GM23338 (cell line): ENCODE data around the gene PRR23A. TPM values are rescaled to one million over a fixed set of nuclear protein-coding genes. Genes with fewer than 3 reads are reported as not detected.

Experiments used
- ATAC-seq: fragments of 200-7000 bp; cut with Tn5 transposase; 3 replicates; pipeline ENCODE4 v1.9.1; 2020
- DNase-seq: peaks from one replicate; pipeline ENCODE4 v3.0.0-alpha.2; 2015; ENCODE audit warnings: low spot score
- H2AFZ ChIP-seq: fragments of 200-600 bp; sonication (generic); 2 replicates; pipeline ENCODE4 v1.8.0; 2016; ENCODE audit warnings: antibody characterized with exemption, mild to moderate bottlenecking, moderate library complexity
- H3F3A ChIP-seq: fragments of 200-600 bp; sonication (generic); replicated peaks from 2 replicates; pipeline ENCODE4 v1.8.0; 2017; ENCODE audit warnings: antibody characterized with exemption, mixed run types, low read depth
- H3K27ac ChIP-seq: fragments of 200-600 bp; sonication (generic); 2 replicates; pipeline ENCODE4 v1.6.1; 2016; ENCODE audit warnings: low read depth
- H3K27me3 ChIP-seq: fragments of 200-600 bp; sonication (generic); 2 replicates; pipeline ENCODE4 v1.8.0; 2016; ENCODE audit warnings: mild to moderate bottlenecking, mixed run types, moderate library complexity; ENCODE audit not compliant: insufficient read depth
- H3K36me3 ChIP-seq: fragments of 200-600 bp; sonication (generic); 2 replicates; pipeline ENCODE4 v1.8.0; 2016; ENCODE audit warnings: mild to moderate bottlenecking; ENCODE audit not compliant: insufficient read depth
- H3K4me1 ChIP-seq: fragments of 200-600 bp; sonication (generic); 2 replicates; pipeline ENCODE4 v1.8.0; 2016; ENCODE audit warnings: mild to moderate bottlenecking, moderate library complexity; ENCODE audit not compliant: insufficient read depth
- H3K4me2 ChIP-seq: fragments of 200-600 bp; sonication (generic); 2 replicates; pipeline ENCODE4 v1.7.1; 2017; ENCODE audit warnings: mixed run types
- H3K4me3 ChIP-seq: fragments of 200-600 bp; sonication (generic); 2 replicates; pipeline ENCODE4 v1.6.1; 2016; ENCODE audit warnings: mixed run types
- H3K79me2 ChIP-seq: fragments of 200-600 bp; sonication (generic); replicated peaks from 2 replicates; pipeline ENCODE4 v1.8.0; 2017; ENCODE audit warnings: mild to moderate bottlenecking; ENCODE audit not compliant: insufficient read depth
- H3K9me2 ChIP-seq: fragments of 200-600 bp; sonication (generic); 2 replicates; pipeline ENCODE4 v1.8.0; 2017; ENCODE audit not compliant: insufficient read depth
- H4K20me1 ChIP-seq: fragments of 200-600 bp; sonication (generic); replicated peaks from 2 replicates; pipeline ENCODE4 v1.8.0; 2017; ENCODE audit warnings: mild to moderate bottlenecking; ENCODE audit not compliant: insufficient read depth
- H3K27ac Mint-ChIP-seq: 2 replicates; pipeline ENCODE4 v1.8.0; 2020; ENCODE audit warnings: inconsistent platforms, mild to moderate bottlenecking, moderate library complexity, mixed read lengths
- H3K27me3 Mint-ChIP-seq: 3 replicates; pipeline ENCODE4 v1.8.0; 2022; ENCODE audit warnings: low read depth, mild to moderate bottlenecking, moderate library complexity, mixed read lengths, inconsistent platforms; ENCODE audit not compliant: insufficient read depth, poor library complexity
- H3K36me3 Mint-ChIP-seq: 3 replicates; pipeline ENCODE4 v1.8.0; 2021; ENCODE audit warnings: low read depth, mild to moderate bottlenecking, inconsistent platforms, moderate library complexity, mixed read lengths
- H3K4me1 Mint-ChIP-seq: 3 replicates; pipeline ENCODE4 v1.8.0; 2020; ENCODE audit warnings: mild to moderate bottlenecking, inconsistent platforms, mixed read lengths
- H3K4me3 Mint-ChIP-seq: 3 replicates; pipeline ENCODE4 v1.8.0; 2021; ENCODE audit warnings: moderate library complexity, mild to moderate bottlenecking, inconsistent platforms, mixed read lengths
- H3K9me3 Mint-ChIP-seq: 3 replicates; pipeline ENCODE4 v1.8.0; 2020; ENCODE audit warnings: moderate library complexity, mild to moderate bottlenecking, inconsistent platforms, mixed read lengths
- CREB1 ChIP-seq: fragments of 250-450 bp; sonication (Bioruptor Pico); IDR thresholded peaks from 2 replicates; pipeline ENCODE4 v1.5.0; 2020; ENCODE audit warnings: low read depth, mild to moderate bottlenecking, moderate library complexity
- JUNB ChIP-seq: IDR thresholded peaks from one replicate; pipeline ENCODE4 v1.6.1; 2016; ENCODE audit warnings: antibody characterized with exemption; ENCODE audit not compliant: unreplicated experiment
- NANOG ChIP-seq: IDR thresholded peaks from 2 replicates; pipeline ENCODE4 v1.6.1; 2016; ENCODE audit warnings: antibody characterized with exemption, borderline replicate concordance
- STAT1 ChIP-seq: IDR thresholded peaks from one replicate; pipeline ENCODE4 v1.6.1; 2016; ENCODE audit warnings: antibody characterized with exemption; ENCODE audit not compliant: unreplicated experiment
- ZNF114 ChIP-seq: fragments of 250-450 bp; sonication (Bioruptor Pico); IDR thresholded peaks from 2 replicates; pipeline ENCODE4 v1.5.0; 2020; ENCODE audit warnings: mild to moderate bottlenecking, moderate library complexity
- ZNF331 ChIP-seq: fragments of 250-450 bp; sonication (Bioruptor Pico); IDR thresholded peaks from 2 replicates; pipeline ENCODE4 v1.5.0; 2020; ENCODE audit warnings: low read depth, mild to moderate bottlenecking, moderate library complexity
- long read RNA-seq: library from polyadenylated mRNA; unstranded; transcript quantifications from one replicate; pipeline ENCODE4 v2.0.0, GENCODE V29; 2020; ENCODE audit not compliant: unreplicated experiment
- polyA plus RNA-seq: library from polyadenylated mRNA; unstranded; fragments of >200 nt; fragmentation: Nextera tagmentation; extraction: Ambion mirVana; gene quantifications from 2 replicates; pipeline ENCODE4 v1.2.1, GENCODE V29; 2016
- total RNA-seq: library from RNA; depleted of rRNA; stranded (reverse); fragments of >200 nt; shearing (Covaris generic); gene quantifications from 2 replicates; pipeline ENCODE4 v1.2.3, GENCODE V29; 2014; rRNA removed
- TF ChIP-seq, protein P1 (sequence below), 2 experiments: fragments of 200-600 bp in 1 of 2; sonication (generic) in 1 of 2; conservative IDR thresholded peaks; 2 replicates each; pipeline versions ENCODE4 v1.5.1 to v1.6.1; 2016 to 2017; ENCODE audit warnings: antibody characterized with exemption in 2 of 2, low read depth in 2 of 2, mild to moderate bottlenecking in 2 of 2, moderate library complexity in 1 of 2
- TF ChIP-seq, protein P2 (sequence below): IDR thresholded peaks from one replicate; pipeline ENCODE4 v1.6.1; 2018; ENCODE audit warnings: antibody characterized with exemption; ENCODE audit not compliant: unreplicated experiment
- TF ChIP-seq, protein P3 (sequence below): IDR thresholded peaks from 2 replicates; pipeline ENCODE4 v1.6.1; 2016; ENCODE audit warnings: antibody characterized with exemption

Gene PRR23A
- total RNA-seq = not detected in 2 replicates
- not detected in 2 replicates for polyA plus RNA-seq
- long read RNA-seq = 0 reads

DNA sequence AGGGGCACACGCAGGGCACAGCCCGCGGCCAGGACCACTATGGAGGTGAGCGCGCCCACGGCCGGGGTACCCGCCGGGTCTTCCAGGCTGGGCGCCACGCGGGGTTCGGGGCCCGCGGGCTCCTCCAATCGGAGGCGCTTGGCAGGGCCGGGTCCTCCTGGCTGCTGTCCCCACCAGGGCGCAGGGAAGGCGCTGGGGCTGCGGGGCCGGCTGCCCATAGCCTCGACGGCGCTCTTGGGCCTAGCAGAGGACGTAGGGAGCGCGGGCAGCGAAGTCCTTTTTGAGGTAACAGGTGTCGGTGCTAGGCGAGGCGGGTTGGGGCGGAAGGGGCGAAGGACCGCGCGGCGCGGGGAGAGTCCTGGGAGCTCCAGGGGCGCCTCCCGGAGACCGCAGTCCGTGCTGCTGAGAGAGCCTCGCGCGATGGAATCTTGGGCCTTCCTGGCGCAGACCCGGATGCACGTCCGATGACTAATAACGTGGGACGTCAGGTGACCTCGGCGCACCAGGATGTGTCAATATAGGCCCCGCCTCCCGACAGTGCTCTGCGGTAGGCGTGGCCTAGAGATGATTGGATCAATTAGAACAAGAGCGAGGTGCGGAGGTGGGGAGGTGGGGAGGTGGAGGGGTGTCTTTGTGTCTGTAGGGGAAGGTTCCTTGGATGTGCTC, at the start of gene PRR23A:
TSS of gene PRR23A (minus strand) at position 218 of the 666 bp plus-strand sequence. CDS start at position 218, 0 bp downstream.
- Mint-ChIP-seq H3K27me3 (peaks cover 2% of the 10 kb centered on the region), H3K27ac (no peak within 1 kb of the TSS), H3K4me1 (no peaks in the 10 kb centered on the region; the same call in 2 of the 3 replicates), H3K4me3 (no peak within 1 kb of the TSS), H3K9me3 (peaks cover 33% of the 10 kb centered on the region), H3K36me3 (peaks cover 4% of the 10 kb centered on the region; the same call in 2 of the 3 replicates)
- ATAC-seq (no peak), DNase-seq (no peak)
- Histone ChIP-seq H3K27ac (no peak within 1 kb of the TSS), H3K27me3 (no peaks in the 10 kb centered on the region), H3F3A (no peaks in the 10 kb centered on the region), H3K36me3 (no peaks in the 10 kb centered on the region), H3K79me2 (no peaks in the 10 kb centered on the region), H3K4me3 (no peak within 1 kb of the TSS), H2AFZ (no peak within 1 kb of the TSS), H3K9me2 (no peaks in the 10 kb centered on the region), H3K4me1 (no peaks in the 10 kb centered on the region), H3K4me2 (no peak within 1 kb of the TSS), H4K20me1 (no peaks in the 10 kb centered on the region)
- no peak for TF ChIP-seq STAT1
- TF ChIP-seq ZNF114 (CRISPR knock-in tag) = no peak
- no peak for TF ChIP-seq CREB1
- TF ChIP-seq, protein P1, sequence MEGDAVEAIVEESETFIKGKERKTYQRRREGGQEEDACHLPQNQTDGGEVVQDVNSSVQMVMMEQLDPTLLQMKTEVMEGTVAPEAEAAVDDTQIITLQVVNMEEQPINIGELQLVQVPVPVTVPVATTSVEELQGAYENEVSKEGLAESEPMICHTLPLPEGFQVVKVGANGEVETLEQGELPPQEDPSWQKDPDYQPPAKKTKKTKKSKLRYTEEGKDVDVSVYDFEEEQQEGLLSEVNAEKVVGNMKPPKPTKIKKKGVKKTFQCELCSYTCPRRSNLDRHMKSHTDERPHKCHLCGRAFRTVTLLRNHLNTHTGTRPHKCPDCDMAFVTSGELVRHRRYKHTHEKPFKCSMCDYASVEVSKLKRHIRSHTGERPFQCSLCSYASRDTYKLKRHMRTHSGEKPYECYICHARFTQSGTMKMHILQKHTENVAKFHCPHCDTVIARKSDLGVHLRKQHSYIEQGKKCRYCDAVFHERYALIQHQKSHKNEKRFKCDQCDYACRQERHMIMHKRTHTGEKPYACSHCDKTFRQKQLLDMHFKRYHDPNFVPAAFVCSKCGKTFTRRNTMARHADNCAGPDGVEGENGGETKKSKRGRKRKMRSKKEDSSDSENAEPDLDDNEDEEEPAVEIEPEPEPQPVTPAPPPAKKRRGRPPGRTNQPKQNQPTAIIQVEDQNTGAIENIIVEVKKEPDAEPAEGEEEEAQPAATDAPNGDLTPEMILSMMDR (conservative IDR thresholded peaks at IDR 0.05; ENCODE audit: low read depth in 2 of 2) = no peak
- TF ChIP-seq ZNF331 (CRISPR knock-in tag) = no peak
- TF ChIP-seq NANOG = no peak
- TF ChIP-seq, protein P2, sequence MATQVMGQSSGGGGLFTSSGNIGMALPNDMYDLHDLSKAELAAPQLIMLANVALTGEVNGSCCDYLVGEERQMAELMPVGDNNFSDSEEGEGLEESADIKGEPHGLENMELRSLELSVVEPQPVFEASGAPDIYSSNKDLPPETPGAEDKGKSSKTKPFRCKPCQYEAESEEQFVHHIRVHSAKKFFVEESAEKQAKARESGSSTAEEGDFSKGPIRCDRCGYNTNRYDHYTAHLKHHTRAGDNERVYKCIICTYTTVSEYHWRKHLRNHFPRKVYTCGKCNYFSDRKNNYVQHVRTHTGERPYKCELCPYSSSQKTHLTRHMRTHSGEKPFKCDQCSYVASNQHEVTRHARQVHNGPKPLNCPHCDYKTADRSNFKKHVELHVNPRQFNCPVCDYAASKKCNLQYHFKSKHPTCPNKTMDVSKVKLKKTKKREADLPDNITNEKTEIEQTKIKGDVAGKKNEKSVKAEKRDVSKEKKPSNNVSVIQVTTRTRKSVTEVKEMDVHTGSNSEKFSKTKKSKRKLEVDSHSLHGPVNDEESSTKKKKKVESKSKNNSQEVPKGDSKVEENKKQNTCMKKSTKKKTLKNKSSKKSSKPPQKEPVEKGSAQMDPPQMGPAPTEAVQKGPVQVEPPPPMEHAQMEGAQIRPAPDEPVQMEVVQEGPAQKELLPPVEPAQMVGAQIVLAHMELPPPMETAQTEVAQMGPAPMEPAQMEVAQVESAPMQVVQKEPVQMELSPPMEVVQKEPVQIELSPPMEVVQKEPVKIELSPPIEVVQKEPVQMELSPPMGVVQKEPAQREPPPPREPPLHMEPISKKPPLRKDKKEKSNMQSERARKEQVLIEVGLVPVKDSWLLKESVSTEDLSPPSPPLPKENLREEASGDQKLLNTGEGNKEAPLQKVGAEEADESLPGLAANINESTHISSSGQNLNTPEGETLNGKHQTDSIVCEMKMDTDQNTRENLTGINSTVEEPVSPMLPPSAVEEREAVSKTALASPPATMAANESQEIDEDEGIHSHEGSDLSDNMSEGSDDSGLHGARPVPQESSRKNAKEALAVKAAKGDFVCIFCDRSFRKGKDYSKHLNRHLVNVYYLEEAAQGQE = no peak
- TF ChIP-seq JUNB = no peak
- TF ChIP-seq, protein P3, sequence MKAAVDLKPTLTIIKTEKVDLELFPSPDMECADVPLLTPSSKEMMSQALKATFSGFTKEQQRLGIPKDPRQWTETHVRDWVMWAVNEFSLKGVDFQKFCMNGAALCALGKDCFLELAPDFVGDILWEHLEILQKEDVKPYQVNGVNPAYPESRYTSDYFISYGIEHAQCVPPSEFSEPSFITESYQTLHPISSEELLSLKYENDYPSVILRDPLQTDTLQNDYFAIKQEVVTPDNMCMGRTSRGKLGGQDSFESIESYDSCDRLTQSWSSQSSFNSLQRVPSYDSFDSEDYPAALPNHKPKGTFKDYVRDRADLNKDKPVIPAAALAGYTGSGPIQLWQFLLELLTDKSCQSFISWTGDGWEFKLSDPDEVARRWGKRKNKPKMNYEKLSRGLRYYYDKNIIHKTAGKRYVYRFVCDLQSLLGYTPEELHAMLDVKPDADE = no peak
